GM10266 (cell line): Measurements from ENCODE around the gene TRANK1.

Experiments used
- DNase-seq: peaks from one replicate; pipeline ENCODE4 v3.0.0; 2012; ENCODE audit errors: extremely low spot score
- CTCF ChIP-seq: IDR thresholded peaks from 2 replicates; pipeline ENCODE4 v1.5.1; 2012; ENCODE audit warnings: mild to moderate bottlenecking, low read depth; ENCODE audit not compliant: control insufficient read depth, insufficient read depth; ENCODE audit errors: missing control alignments

The TRANK1 gene

GRCh38 chr3:36777424-36778218, 167.2 kb downstream of the TRANK1 start:
- no peak for DNase-seq
- TF ChIP-seq CTCF = no peak
